Thyroid gland (tissue), 4 donors: ENCODE measurements around the gene CCNK. TPM values are rescaled to one million over a fixed set of nuclear protein-coding genes. Genes with fewer than 3 reads are reported as not detected.

Experiments
- DNase-seq, 2 donors: peaks; one replicate each; pipeline ENCODE4 v3.0.0-alpha.2; 2019
- H3K27ac ChIP-seq, 3 donors: fragments of 200-600 bp; sonication (generic); 1 replicate in 2 of 3; 2 replicates in 1 of 3; pipeline ENCODE4 v1.5.1; 2016 to 2019; ENCODE audit warnings: mild to moderate bottlenecking in 1 of 3, moderate library complexity in 1 of 3
- H3K27me3 ChIP-seq: fragments of 200-600 bp; sonication (generic); one replicate; pipeline ENCODE4 v1.5.1; 2019
- H3K36me3 ChIP-seq, 2 donors: fragments of 200-600 bp; sonication (generic); one replicate each; pipeline ENCODE4 v1.5.1; 2016 to 2019
- H3K4me1 ChIP-seq, 2 donors: fragments of 200-600 bp; sonication (generic); one replicate each; pipeline ENCODE4 v1.5.1; 2017 to 2019
- H3K4me3 ChIP-seq, 3 donors: fragments of 200-600 bp; sonication (generic); replicated peaks in 1 of 3; 1 replicate in 2 of 3; 2 replicates in 1 of 3; pipeline ENCODE4 v1.5.1; 2016; ENCODE audit warnings: mild to moderate bottlenecking in 1 of 3
- H3K9me3 ChIP-seq: fragments of 200-600 bp; sonication (generic); one replicate; pipeline ENCODE4 v1.5.1; 2017
- CTCF ChIP-seq, 6 experiments: fragments of 200-600 bp in 3 of 6; fragments of 450-650 bp in 3 of 6; sonication (generic) in 3 of 6; IDR thresholded peaks; one replicate each; pipeline ENCODE4 v1.5.1; 2016 to 2019; ENCODE audit warnings: antibody characterized with exemption in 6 of 6, mild to moderate bottlenecking in 2 of 6, inconsistent platforms in 1 of 6, moderate library complexity in 1 of 6
- POLR2A ChIP-seq, 2 donors: fragments of 450-650 bp; IDR thresholded peaks; one replicate each; pipeline ENCODE4 v1.6.1; 2017; ENCODE audit warnings: antibody characterized with exemption in 2 of 2, mild to moderate bottlenecking in 2 of 2, moderate library complexity in 1 of 2
- WGBS, 2 donors: methylation state at CpG; one replicate each; pipeline ENCODE4 v1.1.5; 2017; 5-methylcytosine and 5-hydroxymethylcytosine counted together
- intact Hi-C: fragments of 100-400 bp; cut with DNase I; formaldehyde crosslinking; loops from one replicate; pipeline ENCODE4 v1.15.1; 2023
- total RNA-seq, 4 donors: library from RNA; depleted of rRNA; stranded (reverse); fragments of >200 nt; gene quantifications; one replicate each; pipeline ENCODE4 v1.2.3, GENCODE V29; 2016

Gene CCNK
- total RNA-seq, 4 donors from 2014 or later = 14.4 to 36.9 (median 24.4) TPM

DNA sequence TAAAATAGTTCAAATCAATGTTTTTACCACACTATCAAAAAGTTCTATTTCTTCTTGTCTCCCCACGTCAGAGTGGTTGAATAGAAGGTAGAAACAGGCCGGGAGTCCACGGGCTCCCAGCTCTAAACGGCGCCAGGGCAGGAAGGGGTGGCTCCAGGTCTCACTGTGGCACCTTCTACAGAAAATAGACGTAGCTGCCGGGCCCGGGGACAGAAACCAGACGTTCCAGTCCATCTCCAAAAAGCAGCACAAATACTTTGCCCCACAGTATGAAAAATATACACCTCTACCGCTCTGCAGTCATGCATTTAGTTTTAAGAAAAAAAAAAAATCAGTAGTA is 30.9 kb downstream of the CCNK start:
- H3K4me3 ChIP-seq = no peak overlapping the region
- peaks cover 23 to 39% of the 10 kb centered on the region in 2 donors for H3K36me3 ChIP-seq
- H3K9me3 ChIP-seq = no peaks in the 10 kb centered on the region
- no peaks in the 10 kb centered on the region for H3K4me1 ChIP-seq
- no peak overlapping the region for H3K27ac ChIP-seq
- 74 to 87% methylated on average over 10 of the region's 10 CpGs for WGBS, 2 donors
- no peaks in the 10 kb centered on the region for H3K27me3 ChIP-seq
- no peak for TF ChIP-seq CTCF (IDR thresholded peaks at IDR 0.05)
- DNase-seq = no peak
- intact Hi-C loops = no loop called here

DNA sequence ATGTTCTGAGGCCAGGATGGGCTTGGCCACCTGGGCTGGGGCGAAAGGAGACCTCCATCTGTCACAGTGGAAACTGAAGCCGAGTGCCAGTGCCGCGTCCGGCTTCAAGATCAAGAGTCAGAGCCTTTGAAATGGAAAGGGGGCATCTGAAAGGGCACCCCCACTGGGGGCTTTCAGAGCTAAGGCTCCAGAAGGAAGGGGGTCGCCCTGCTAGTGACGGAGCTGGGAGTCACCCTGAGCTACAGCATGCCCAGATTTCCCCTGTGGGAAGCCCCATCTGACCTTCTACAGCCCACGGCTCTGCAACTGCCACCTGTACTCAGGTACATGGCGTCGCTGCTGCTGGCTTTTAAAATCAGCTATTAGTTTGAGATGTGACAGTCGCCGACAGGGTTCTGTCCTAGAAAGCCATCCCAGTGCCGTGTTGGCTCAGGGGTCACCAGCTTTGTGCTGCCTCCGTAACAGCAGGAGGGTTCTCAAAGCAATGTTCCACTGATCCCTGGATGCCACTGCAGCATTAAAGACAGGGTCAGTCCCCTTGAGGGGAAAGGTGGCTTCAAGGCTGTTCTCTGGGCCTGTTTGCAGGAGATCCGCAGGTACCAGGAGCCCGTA is 31.5 kb downstream of the CCNK start:
- Histone ChIP-seq H3K36me3 (peaks cover 17 to 33% of the 10 kb centered on the region in 2 donors), H3K27me3 (no peaks in the 10 kb centered on the region), H3K27ac (no peak overlapping the region), H3K4me3 (no peak overlapping the region), H3K4me1 (no peaks in the 10 kb centered on the region), H3K9me3 (no peaks in the 10 kb centered on the region)
- TF ChIP-seq POLR2A (IDR thresholded peaks at IDR 0.05) = no peak
- TF ChIP-seq CTCF (IDR thresholded peaks at IDR 0.05) = no peak
- intact Hi-C loops = no loop called here
- 90 to 91% methylated on average over 8 to 16 of the region's 16 CpGs for WGBS, 2 donors
- DNase-seq = no peak

DNA sequence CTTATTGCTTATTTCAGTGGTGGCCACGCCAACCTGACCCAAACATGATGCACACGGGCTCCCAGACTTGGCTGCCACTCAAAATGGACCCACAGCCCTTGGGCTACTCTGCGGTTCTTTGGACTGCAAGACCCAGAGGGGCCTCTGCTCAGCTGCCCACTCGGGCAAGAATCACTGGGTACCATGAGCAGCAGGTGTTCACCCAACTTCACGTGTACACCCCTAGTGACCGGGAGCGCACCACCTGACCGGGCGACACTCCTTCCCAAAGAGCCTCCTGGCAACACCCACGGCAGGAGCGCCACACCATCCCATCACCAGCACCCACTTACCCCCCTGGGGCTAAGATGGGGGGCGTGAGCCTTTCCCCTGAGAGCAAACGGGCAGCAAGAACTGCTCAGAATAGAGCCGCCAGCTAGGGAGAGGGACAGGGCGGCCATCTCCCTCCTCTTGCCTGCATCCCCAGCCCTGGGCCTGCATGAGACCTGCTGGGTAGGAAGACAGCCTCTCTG is 32.0 kb downstream of the CCNK start:
- intact Hi-C loops = no loop called here
- H3K36me3 ChIP-seq = peaks cover 12 to 27% of the 10 kb centered on the region in 2 donors
- H3K4me3 ChIP-seq = no peak overlapping the region
- TF ChIP-seq POLR2A (IDR thresholded peaks at IDR 0.05) (no peak), CTCF (IDR thresholded peaks at IDR 0.05) (no peak)
- WGBS, 2 donors = 92 to 94% methylated on average over 6 to 15 of the region's 15 CpGs
- H3K27me3 ChIP-seq = no peaks in the 10 kb centered on the region
- peaks cover 0 to 2% of the 10 kb centered on the region in 2 donors for H3K4me1 ChIP-seq
- no peak overlapping the region for H3K27ac ChIP-seq
- H3K9me3 ChIP-seq = no peaks in the 10 kb centered on the region
- no peak for DNase-seq

- intact Hi-C loops = no loop called here
- no peaks in the 10 kb centered on the region for H3K27me3 ChIP-seq
- WGBS, 2 donors = 81 to 87% methylated on average over 9 to 13 of the region's 13 CpGs
- H3K27ac ChIP-seq = no peak overlapping the region
- no peak for DNase-seq
- H3K36me3 ChIP-seq = peaks cover 4 to 19% of the 10 kb centered on the region in 2 donors
- no peaks in the 10 kb centered on the region for H3K9me3 ChIP-seq
- H3K4me3 ChIP-seq = no peak overlapping the region
- H3K4me1 ChIP-seq = peaks cover 0 to 7% of the 10 kb centered on the region in 2 donors
- TF ChIP-seq POLR2A (IDR thresholded peaks at IDR 0.05) (no peak), CTCF (IDR thresholded peaks at IDR 0.05) (no peak)
Measured at GRCh38 chr14:99513946-99514551, 32.8 kb downstream of the CCNK start.

GRCh38 chr14:99514552-99515300 is 33.5 kb downstream of the CCNK start:
- H3K36me3 ChIP-seq = peaks cover 0 to 13% of the 10 kb centered on the region in 2 donors
- no peak for DNase-seq
- H3K4me3 ChIP-seq = no peak overlapping the region
- H3K4me1 ChIP-seq = peaks cover 0 to 7% of the 10 kb centered on the region in 2 donors
- no peak overlapping the region for H3K27ac ChIP-seq
- TF ChIP-seq POLR2A (IDR thresholded peaks at IDR 0.05) = no peak
- no peak for TF ChIP-seq CTCF (IDR thresholded peaks at IDR 0.05)
- no peaks in the 10 kb centered on the region for H3K9me3 ChIP-seq
- intact Hi-C loops = no loop called here
- WGBS, 2 donors = 93 to 94% methylated on average over 11 to 13 of the region's 20 CpGs
- no peaks in the 10 kb centered on the region for H3K27me3 ChIP-seq
